HCT116 (cell line): ENCODE results near the gene C20orf204. TPM values are rescaled to one million over a fixed set of nuclear protein-coding genes. Genes with fewer than 3 reads are reported as not detected.

Experiments used
- ATAC-seq: fragments of 200-7000 bp; cut with Tn5 transposase; 2 replicates; pipeline ENCODE4 v1.9.1; 2020; ENCODE audit warnings: mild to moderate bottlenecking, moderate library complexity
- BruUV-seq: library from RNA; stranded (reverse); fragments of 400-500 nt; replicated peaks from 2 replicates; lab custom pipeline; 2021; lab: Mats Ljungman, UMichigan
- CTCF ChIA-PET: fragments of 300-600 bp; sonication (Branson Sonifier 250); formaldehyde crosslinking; loops from one replicate; lab custom pipeline; 2021; ENCODE audit warnings: antibody characterized with exemption; lab: Charles Lee
- POLR2A ChIA-PET: fragments of 300-600, 350-600 bp; sonication (Branson Sonifier 250); formaldehyde crosslinking; loops from one replicate; lab custom pipeline; 2021; ENCODE audit warnings: antibody characterized with exemption; lab: Charles Lee
- RAD21 ChIA-PET, 2 experiments: fragments of 300-600 bp; sonication (Branson Sonifier 250); formaldehyde crosslinking; loops; one replicate each; lab custom pipeline; 2023; ENCODE audit warnings: low total read pairs in 2 of 2; ENCODE audit not compliant: uncharacterized antibody in 2 of 2, unreplicated experiment in 2 of 2, low non-redundant PET in 1 of 2; lab: Charles Lee
- DNase-seq: peaks from one replicate; pipeline ENCODE4 v3.0.0-alpha.2; 2010; ENCODE audit warnings: low read depth, low spot score
- H2AFZ ChIP-seq: fragments of 200-600 bp; shearing (Covaris generic), sonication (generic); 2 replicates; pipeline ENCODE4 v1.6.1; 2017; ENCODE audit warnings: low read depth, mixed run types, mixed read lengths, antibody characterized with exemption, low read length; ENCODE audit not compliant: poor library complexity, severe bottlenecking
- H3K27ac ChIP-seq: 2 replicates; pipeline ENCODE4 v1.5.1; 2012; ENCODE audit warnings: low read depth, low read length
- H3K27me3 ChIP-seq: fragments of 200-600 bp; sonication (generic); 2 replicates; pipeline ENCODE4 v1.6.1; 2016; ENCODE audit warnings: mixed run types, low read length, mixed read lengths; ENCODE audit not compliant: insufficient read depth
- H3K36me3 ChIP-seq, 2 experiments: fragments of 200-500 bp in 1 of 2; fragments of 200-600 bp in 1 of 2; sonication (Bioruptor generic) in 1 of 2; sonication (generic) in 1 of 2; 2 replicates each; pipeline versions ENCODE4 v1.5.1 to v1.6.1; 2014 to 2016; ENCODE audit warnings: low read length in 2 of 2, inconsistent platforms in 1 of 2, mixed read lengths in 1 of 2, mixed run types in 1 of 2; ENCODE audit not compliant: insufficient read depth in 2 of 2, control insufficient read depth in 1 of 2
- H3K4me1 ChIP-seq, 2 experiments: fragments of 200-600 bp in 1 of 2; sonication (generic) in 1 of 2; 2 replicates each; pipeline versions ENCODE4 v1.5.1 to v1.6.1; 2012 to 2017; ENCODE audit warnings: low read length in 2 of 2, inconsistent platforms in 1 of 2, mild to moderate bottlenecking in 1 of 2, mixed read lengths in 1 of 2, mixed run types in 1 of 2, moderate library complexity in 1 of 2; ENCODE audit not compliant: insufficient read depth in 2 of 2, control insufficient read depth in 1 of 2
- H3K4me2 ChIP-seq: fragments of 200-600 bp; sonication (generic); 2 replicates; pipeline ENCODE4 v1.6.1; 2017; ENCODE audit warnings: mixed run types, low read length, mixed read lengths
- H3K4me3 ChIP-seq, 2 experiments: fragments of 200-600 bp in 1 of 2; sonication (generic) in 1 of 2; replicated peaks in 1 of 2; 2 replicates each; pipeline ENCODE4 v1.5.1; 2011 to 2016; ENCODE audit warnings: low read length in 2 of 2, control low read depth in 1 of 2, low read depth in 1 of 2, mild to moderate bottlenecking in 1 of 2, mixed read lengths in 1 of 2, mixed run types in 1 of 2
- H3K79me2 ChIP-seq: fragments of 200-600 bp; sonication (generic); 2 replicates; pipeline ENCODE4 v1.6.1; 2017; ENCODE audit warnings: mild to moderate bottlenecking, mixed run types, low read length, moderate library complexity, mixed read lengths; ENCODE audit not compliant: insufficient read depth
- H3K9ac ChIP-seq: fragments of 200-600 bp; sonication (generic); 2 replicates; pipeline ENCODE4 v1.6.1; 2016; ENCODE audit warnings: low read length, mixed read lengths
- H3K9me2 ChIP-seq: fragments of 200-600 bp; sonication (generic), shearing (Covaris generic); 2 replicates; pipeline ENCODE4 v1.6.1; 2017; ENCODE audit warnings: mixed run types, mild to moderate bottlenecking, moderate library complexity; ENCODE audit not compliant: insufficient read depth
- H3K9me3 ChIP-seq, 2 experiments: fragments of 200-500 bp in 1 of 2; fragments of 200-600 bp in 1 of 2; sonication (Bioruptor generic) in 1 of 2; sonication (generic) in 1 of 2; 2 replicates each; pipeline ENCODE4 v1.6.1; 2014 to 2017; ENCODE audit warnings: low read length in 2 of 2, mixed read lengths in 2 of 2, inconsistent platforms in 1 of 2, low read depth in 1 of 2, mild to moderate bottlenecking in 1 of 2, mixed run types in 1 of 2, moderate library complexity in 1 of 2; ENCODE audit not compliant: control insufficient read depth in 1 of 2, insufficient read depth in 1 of 2
- H4K20me1 ChIP-seq: fragments of 200-600 bp; sonication (generic), shearing (Covaris generic); 2 replicates; pipeline ENCODE4 v1.6.1; 2017; ENCODE audit warnings: mixed run types, mild to moderate bottlenecking, moderate library complexity; ENCODE audit not compliant: insufficient read depth
- EGR1 ChIP-seq: IDR thresholded peaks from 2 replicates; pipeline ENCODE4 v1.6.1; 2012; ENCODE audit warnings: low read depth
- EZH2phosphoT487 ChIP-seq: fragments of 200-600 bp; IDR thresholded peaks from 2 replicates; pipeline ENCODE4 v1.6.1; 2018; ENCODE audit warnings: antibody characterized with exemption, borderline replicate concordance
- JUND ChIP-seq: IDR thresholded peaks from 2 replicates; pipeline ENCODE4 v1.6.1; 2012
- POLR2A ChIP-seq: IDR thresholded peaks from 2 replicates; pipeline ENCODE4 v1.7.0; 2011; ENCODE audit warnings: borderline replicate concordance; ENCODE audit not compliant: insufficient read depth, insufficient read length; ENCODE audit errors: extremely low read depth
- POLR2AphosphoS5 ChIP-seq: IDR thresholded peaks from 2 replicates; pipeline ENCODE4 v1.6.1; 2011; ENCODE audit warnings: mild to moderate bottlenecking, low read depth, low read length, moderate library complexity
- SRF ChIP-seq: IDR thresholded peaks from 2 replicates; pipeline ENCODE4 v1.6.1; 2012; ENCODE audit warnings: low read depth
- TCF7L2 ChIP-seq: IDR thresholded peaks from 2 replicates; pipeline ENCODE4 v1.7.0; 2011; ENCODE audit warnings: borderline replicate concordance, inconsistent platforms; ENCODE audit not compliant: insufficient read depth, insufficient read length; ENCODE audit errors: extremely low read depth
- YY1 ChIP-seq: IDR thresholded peaks from 2 replicates; pipeline ENCODE4 v1.6.1; 2011; ENCODE audit warnings: low read length, low read depth, moderate library complexity, mild to moderate bottlenecking; ENCODE audit not compliant: insufficient replicate concordance; ENCODE audit errors: extremely low read depth
- ZFX ChIP-seq: fragments of 450-650 bp; IDR thresholded peaks from 2 replicates; pipeline ENCODE4 v1.6.1; 2017
- ZNF274 ChIP-seq: fragments of 200-500 bp; sonication (Bioruptor generic); IDR thresholded peaks from 2 replicates; pipeline ENCODE4 v1.6.1; 2014; ENCODE audit warnings: mild to moderate bottlenecking, low read depth, low read length, inconsistent platforms
- intact Hi-C: fragments of 100-400 bp; cut with micrococcal nuclease; formaldehyde crosslinking; loops from 2 replicates; pipeline ENCODE4 v1.10.0; 2022
- total RNA-seq: library from RNA; stranded (reverse); gene quantifications from one replicate; pipeline ENCODE4 v1.2.1, GENCODE V29; 2021; ENCODE audit not compliant: unreplicated experiment
- TF ChIP-seq, protein P1 (sequence below): IDR thresholded peaks from 2 replicates; pipeline ENCODE4 v1.6.1; 2012
- TF ChIP-seq, protein P2 (sequence below): IDR thresholded peaks from 2 replicates; pipeline ENCODE4 v1.6.1; 2012
- TF ChIP-seq, protein P3 (sequence below): IDR thresholded peaks from 2 replicates; pipeline ENCODE4 v1.6.1; 2012; ENCODE audit warnings: low read depth

The C20orf204 gene
- total RNA-seq, 1 experiment from 2014 or later: 2.5 TPM

DNA sequence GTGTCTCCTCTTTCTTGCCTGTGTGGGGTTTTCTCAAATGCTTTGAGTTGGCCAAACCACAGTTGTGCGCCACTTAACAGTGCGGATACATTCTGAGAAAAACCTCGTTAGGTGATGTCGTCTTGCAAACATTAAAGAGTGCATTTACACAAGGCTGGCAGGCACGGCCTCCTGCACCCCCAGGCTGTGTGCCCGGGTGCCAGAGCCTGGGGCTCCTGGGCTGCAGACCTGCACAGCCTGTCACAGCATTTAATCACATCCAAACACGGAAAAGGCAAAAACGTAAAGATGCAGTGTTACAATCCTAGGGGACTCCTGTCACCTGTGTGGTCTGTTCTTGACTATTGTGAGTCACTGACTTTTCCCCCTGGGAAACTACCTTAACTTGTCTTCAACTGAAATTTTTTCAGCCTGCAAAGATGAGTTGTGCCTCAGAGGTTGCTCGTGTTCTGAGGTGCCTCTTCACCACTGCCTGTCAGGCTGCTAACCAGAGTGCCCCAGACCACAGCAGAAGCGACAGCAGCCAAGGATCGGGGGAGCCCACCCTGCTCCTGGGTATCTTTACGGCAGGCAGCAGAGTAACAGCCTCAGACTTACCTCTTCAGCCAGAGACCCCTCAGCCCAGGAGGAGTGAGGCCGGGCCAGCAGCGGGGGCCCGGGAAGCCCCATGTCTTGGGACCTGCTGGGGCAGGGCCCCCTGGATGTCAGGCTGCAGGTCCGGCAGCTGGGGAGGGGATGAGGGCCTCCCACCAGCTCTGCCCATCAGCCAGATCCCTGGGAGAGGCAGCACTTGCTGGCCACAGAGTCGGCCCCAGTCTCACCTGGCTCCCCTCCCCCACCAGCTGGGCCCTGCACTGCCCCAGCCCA is 683 bp upstream of the C20orf204 start:
- CTCF ChIA-PET: no interaction called here
- Histone ChIP-seq H3K9ac (no peak overlapping the region), H3K4me1 (peaks cover 3 to 21% of the 10 kb centered on the region in 2 experiments), H3K4me3 (no peak overlapping the region), H3K27ac (no peak overlapping the region), H3K9me3 (no peaks in the 10 kb centered on the region), H4K20me1 (no peaks in the 10 kb centered on the region), H2AFZ (no peak overlapping the region), H3K27me3 (no peaks in the 10 kb centered on the region), H3K9me2 (no peaks in the 10 kb centered on the region), H3K4me2 (no peak overlapping the region), H3K36me3 (peaks cover 0 to 3% of the 10 kb centered on the region in 2 experiments; a peak in 1 of 4 replicates), H3K79me2 (no peaks in the 10 kb centered on the region)
- no peak for ATAC-seq
- POLR2A ChIA-PET: no interaction called here
- TF ChIP-seq, protein P1, sequence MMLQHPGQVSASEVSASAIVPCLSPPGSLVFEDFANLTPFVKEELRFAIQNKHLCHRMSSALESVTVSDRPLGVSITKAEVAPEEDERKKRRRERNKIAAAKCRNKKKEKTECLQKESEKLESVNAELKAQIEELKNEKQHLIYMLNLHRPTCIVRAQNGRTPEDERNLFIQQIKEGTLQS: no peak
- TF ChIP-seq ZNF274 (no peak), POLR2AphosphoS5 (no peak), JUND (no peak), EZH2phosphoT487 (no peak), POLR2A (no peak), SRF (no peak), TCF7L2 (no peak), YY1 (no peak), ZFX (no peak), EGR1 (no peak)
- TF ChIP-seq, protein P2, sequence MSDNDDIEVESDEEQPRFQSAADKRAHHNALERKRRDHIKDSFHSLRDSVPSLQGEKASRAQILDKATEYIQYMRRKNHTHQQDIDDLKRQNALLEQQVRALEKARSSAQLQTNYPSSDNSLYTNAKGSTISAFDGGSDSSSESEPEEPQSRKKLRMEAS: no peak
- TF ChIP-seq, protein P3, sequence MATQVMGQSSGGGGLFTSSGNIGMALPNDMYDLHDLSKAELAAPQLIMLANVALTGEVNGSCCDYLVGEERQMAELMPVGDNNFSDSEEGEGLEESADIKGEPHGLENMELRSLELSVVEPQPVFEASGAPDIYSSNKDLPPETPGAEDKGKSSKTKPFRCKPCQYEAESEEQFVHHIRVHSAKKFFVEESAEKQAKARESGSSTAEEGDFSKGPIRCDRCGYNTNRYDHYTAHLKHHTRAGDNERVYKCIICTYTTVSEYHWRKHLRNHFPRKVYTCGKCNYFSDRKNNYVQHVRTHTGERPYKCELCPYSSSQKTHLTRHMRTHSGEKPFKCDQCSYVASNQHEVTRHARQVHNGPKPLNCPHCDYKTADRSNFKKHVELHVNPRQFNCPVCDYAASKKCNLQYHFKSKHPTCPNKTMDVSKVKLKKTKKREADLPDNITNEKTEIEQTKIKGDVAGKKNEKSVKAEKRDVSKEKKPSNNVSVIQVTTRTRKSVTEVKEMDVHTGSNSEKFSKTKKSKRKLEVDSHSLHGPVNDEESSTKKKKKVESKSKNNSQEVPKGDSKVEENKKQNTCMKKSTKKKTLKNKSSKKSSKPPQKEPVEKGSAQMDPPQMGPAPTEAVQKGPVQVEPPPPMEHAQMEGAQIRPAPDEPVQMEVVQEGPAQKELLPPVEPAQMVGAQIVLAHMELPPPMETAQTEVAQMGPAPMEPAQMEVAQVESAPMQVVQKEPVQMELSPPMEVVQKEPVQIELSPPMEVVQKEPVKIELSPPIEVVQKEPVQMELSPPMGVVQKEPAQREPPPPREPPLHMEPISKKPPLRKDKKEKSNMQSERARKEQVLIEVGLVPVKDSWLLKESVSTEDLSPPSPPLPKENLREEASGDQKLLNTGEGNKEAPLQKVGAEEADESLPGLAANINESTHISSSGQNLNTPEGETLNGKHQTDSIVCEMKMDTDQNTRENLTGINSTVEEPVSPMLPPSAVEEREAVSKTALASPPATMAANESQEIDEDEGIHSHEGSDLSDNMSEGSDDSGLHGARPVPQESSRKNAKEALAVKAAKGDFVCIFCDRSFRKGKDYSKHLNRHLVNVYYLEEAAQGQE: no peak
- intact Hi-C loops: no loop called here
- no TSS peak for BruUV-seq
- RAD21 ChIA-PET: no interaction called here
- DNase-seq: no peak
